ENCODE measurements around the gene CFD.
"Not testable (repeated sequence)": the region's sequence is repeated elsewhere in the genome, so short reads cannot be mapped to it uniquely, and the experiment has no call there.

Gene CFD

GRCh38 chr19:858868-859843 lies at the start of gene CFD:
TSS of gene CFD (plus strand) at chr19:859664. CDS start at chr19:859690, 26 bp downstream.
- DNase-seq = no peak

- no peak for DNase-seq
Measured at GRCh38 chr19:810077-810855, 49.2 kb upstream of the CFD start.

GRCh38 chr19:810883-811489 lies 48.5 kb upstream of the CFD start:
- DNase-seq = no peak

GRCh38 chr19:811506-812048 lies 47.9 kb upstream of the CFD start:
- no peak for DNase-seq

- DNase-seq = no peak
Measured at GRCh38 chr19:812049-812746, 47.3 kb upstream of the CFD start.

- no peak for DNase-seq
Measured at GRCh38 chr19:812747-813218, 46.7 kb upstream of the CFD start.

- DNase-seq = no peak
Measured at GRCh38 chr19:813219-814151, 46.0 kb upstream of the CFD start.

GRCh38 chr19:814152-815078 lies 45.0 kb upstream of the CFD start:
- DNase-seq = no peak

- DNase-seq = no peak
Measured at GRCh38 chr19:815079-815774, 44.2 kb upstream of the CFD start.

GRCh38 chr19:815775-816499 lies 43.5 kb upstream of the CFD start:
- no peak for DNase-seq

GRCh38 chr19:816500-816857 lies 43.0 kb upstream of the CFD start:
- DNase-seq = no peak

GRCh38 chr19:820212-820611 lies 39.3 kb upstream of the CFD start:
- DNase-seq = not testable (repeated sequence)

GRCh38 chr19:821231-821824 lies 38.1 kb upstream of the CFD start:
- DNase-seq = no peak

- DNase-seq = no peak
Measured at GRCh38 chr19:821825-822503, 37.5 kb upstream of the CFD start, which contains the start of gene PLPPR3. TSS of gene PLPPR3 (minus strand) at chr19:821955. CDS start at chr19:821559, 396 bp downstream.

- no peak for DNase-seq
Measured at GRCh38 chr19:823565-824121, 35.8 kb upstream of the CFD start.

- no peak for DNase-seq
Measured at GRCh38 chr19:824885-825284, 34.6 kb upstream of the CFD start.

Data from NCI-H187 treated with DMSO at 0.1 percent for 48 hours (cell line).